Kidney epithelial cell (primary cell): Measurements from ENCODE around the gene NMUR1. TPM values are rescaled to one million over a fixed set of nuclear protein-coding genes. Genes with fewer than 3 reads are reported as not detected.
A peak's percentile ranks its signal among the peaks of the same experiment; 100 is the strongest.

Source experiments
- DNase-seq: peaks from one replicate; pipeline ENCODE4 v3.0.0-alpha.2; 2010; ENCODE audit warnings: low read depth
- H3K27me3 ChIP-seq: 2 replicates; pipeline ENCODE4 v1.6.0; 2011; ENCODE audit warnings: low read length; ENCODE audit not compliant: control insufficient read depth, insufficient read depth
- H3K36me3 ChIP-seq: 2 replicates; pipeline ENCODE4 v1.5.1; 2011; ENCODE audit warnings: low read length; ENCODE audit not compliant: control insufficient read depth, insufficient read depth
- H3K4me3 ChIP-seq: 2 replicates; pipeline ENCODE4 v1.5.1; 2011; ENCODE audit warnings: low read depth, mild to moderate bottlenecking, control low read depth, low read length
- total RNA-seq: library from RNA; depleted of rRNA; stranded (reverse); fragments of >200 nt; gene quantifications from 2 replicates; pipeline ENCODE4 v1.2.3, GENCODE V29; 2015
- TF ChIP-seq, protein P1 (sequence below): IDR thresholded peaks from 2 replicates; pipeline ENCODE4 v1.5.1; 2011; ENCODE audit warnings: mild to moderate bottlenecking, moderate library complexity, low read length, control low read depth, inconsistent platforms; ENCODE audit not compliant: insufficient read depth, poor library complexity, severe bottlenecking

Gene NMUR1
- total RNA-seq, 1 donor from 2014 or later: not detected

DNA sequence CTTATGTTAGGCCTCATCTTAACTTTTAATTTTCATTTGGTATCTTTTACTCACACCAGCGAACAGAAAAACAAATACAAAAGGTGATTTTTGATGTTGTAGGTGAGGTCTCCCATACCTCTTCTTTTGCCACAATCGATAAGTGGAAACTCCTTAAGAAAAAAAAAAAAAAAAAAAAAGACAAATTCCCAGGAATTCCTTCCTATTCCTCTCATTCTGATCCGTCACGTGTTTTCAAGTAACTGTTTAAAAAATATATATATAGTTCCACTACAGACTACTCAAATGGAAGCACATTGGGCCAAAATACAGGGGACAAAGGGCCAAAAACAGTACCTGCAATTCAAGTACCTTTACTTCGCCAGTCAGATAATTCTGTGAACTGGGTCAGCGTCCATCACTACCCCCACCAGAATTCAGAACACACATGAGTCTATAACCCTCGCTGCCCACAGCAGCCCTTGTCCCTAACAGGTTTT, 16.5 kb downstream of the NMUR1 start:
- TF ChIP-seq, protein P1, sequence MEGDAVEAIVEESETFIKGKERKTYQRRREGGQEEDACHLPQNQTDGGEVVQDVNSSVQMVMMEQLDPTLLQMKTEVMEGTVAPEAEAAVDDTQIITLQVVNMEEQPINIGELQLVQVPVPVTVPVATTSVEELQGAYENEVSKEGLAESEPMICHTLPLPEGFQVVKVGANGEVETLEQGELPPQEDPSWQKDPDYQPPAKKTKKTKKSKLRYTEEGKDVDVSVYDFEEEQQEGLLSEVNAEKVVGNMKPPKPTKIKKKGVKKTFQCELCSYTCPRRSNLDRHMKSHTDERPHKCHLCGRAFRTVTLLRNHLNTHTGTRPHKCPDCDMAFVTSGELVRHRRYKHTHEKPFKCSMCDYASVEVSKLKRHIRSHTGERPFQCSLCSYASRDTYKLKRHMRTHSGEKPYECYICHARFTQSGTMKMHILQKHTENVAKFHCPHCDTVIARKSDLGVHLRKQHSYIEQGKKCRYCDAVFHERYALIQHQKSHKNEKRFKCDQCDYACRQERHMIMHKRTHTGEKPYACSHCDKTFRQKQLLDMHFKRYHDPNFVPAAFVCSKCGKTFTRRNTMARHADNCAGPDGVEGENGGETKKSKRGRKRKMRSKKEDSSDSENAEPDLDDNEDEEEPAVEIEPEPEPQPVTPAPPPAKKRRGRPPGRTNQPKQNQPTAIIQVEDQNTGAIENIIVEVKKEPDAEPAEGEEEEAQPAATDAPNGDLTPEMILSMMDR: no peak
- no peak for DNase-seq
- peak overlapping the region; percentile 59 for H3K4me3 ChIP-seq
- H3K27me3 ChIP-seq: no peaks in the 10 kb centered on the region
- H3K36me3 ChIP-seq: no peaks in the 10 kb centered on the region

DNA sequence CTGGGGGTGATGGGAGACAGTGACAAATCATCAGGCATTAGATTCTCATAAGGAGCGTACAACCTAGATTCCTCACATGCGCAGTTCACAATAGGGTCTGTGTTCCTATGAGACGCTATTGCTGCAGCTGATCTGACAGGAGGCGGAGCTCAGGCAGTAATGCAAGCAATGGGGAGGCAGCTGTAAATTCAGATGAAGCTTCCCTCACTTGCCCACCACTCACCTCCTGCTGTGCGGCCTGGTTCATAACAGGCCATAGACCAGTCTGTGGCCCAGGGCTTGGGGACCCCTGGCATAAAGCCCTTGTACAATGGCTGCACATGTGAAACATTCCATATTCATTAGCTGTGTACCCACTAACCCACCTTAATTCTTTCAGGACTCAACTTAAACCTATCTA, 18.0 kb downstream of the NMUR1 start:
- DNase-seq: no peak
- H3K27me3 ChIP-seq: no peaks in the 10 kb centered on the region
- TF ChIP-seq, protein P1: no peak
- H3K36me3 ChIP-seq: no peaks in the 10 kb centered on the region
- no peak overlapping the region for H3K4me3 ChIP-seq

DNA sequence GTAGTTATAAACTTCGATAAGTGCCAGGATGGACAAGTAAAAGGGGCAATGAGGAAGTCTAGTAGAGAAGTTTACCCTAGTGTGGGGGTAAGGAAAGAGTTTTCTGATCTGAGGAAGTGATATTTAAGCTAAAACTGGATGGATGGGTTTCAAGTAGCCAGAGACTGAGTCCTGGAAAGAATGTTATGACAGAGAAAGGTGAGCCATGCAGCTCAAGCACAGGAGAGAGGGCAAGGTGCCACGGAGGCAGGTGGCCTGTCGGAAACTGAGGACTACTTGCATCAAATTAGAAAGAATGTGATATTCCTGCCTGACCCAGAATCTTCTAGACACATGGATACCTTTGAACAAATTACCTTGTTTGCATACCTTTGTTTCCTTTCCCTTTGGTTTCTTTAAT, 26.5 kb downstream of the NMUR1 start:
- DNase-seq: no peak
- Histone ChIP-seq H3K27me3 (no peaks in the 10 kb centered on the region), H3K4me3 (no peak overlapping the region), H3K36me3 (no peaks in the 10 kb centered on the region)
- TF ChIP-seq, protein P1: no peak

DNA sequence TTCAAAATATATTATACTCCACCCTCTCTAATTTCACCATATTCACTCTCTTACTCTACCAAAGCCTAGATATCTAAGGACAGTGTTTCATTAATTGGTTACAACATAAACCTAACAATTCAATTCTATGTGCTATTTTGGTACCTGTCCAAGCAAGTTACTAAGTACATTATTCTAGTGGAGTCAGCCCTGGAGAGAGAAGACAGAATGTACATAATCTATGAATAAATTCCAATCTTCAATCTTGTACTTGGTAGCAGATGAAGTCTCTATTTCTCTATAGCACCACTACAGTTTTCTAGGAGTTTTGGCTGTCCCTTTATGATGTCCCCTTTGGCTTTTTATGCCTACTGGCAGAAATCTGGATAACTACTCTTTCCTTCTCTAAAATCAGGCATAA, 27.6 kb downstream of the NMUR1 start:
- no peak overlapping the region for H3K4me3 ChIP-seq
- TF ChIP-seq, protein P1: no peak
- no peaks in the 10 kb centered on the region for H3K36me3 ChIP-seq
- H3K27me3 ChIP-seq: no peaks in the 10 kb centered on the region
- no peak for DNase-seq

DNA sequence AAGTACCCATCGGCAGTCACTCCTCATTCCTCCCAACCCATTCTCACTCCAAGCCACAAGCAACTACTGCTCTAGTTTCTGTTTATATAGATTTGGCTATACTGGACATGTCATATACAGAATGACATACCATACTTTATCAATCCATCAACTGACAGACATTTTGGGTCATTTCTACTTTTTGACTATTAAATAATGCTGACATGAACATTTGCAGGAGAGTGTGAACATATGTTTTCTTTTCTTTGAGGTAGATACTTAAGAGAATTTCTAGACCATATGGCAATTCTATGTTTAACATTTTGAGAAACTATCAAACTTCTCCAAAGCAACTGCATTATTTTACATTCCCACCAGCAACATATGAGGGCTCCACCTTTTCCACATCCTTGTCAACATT, 32.6 kb downstream of the NMUR1 start:
- no peaks in the 10 kb centered on the region for H3K36me3 ChIP-seq
- TF ChIP-seq, protein P1: no peak
- H3K27me3 ChIP-seq: no peaks in the 10 kb centered on the region
- DNase-seq: no peak
- no peak overlapping the region for H3K4me3 ChIP-seq

DNA sequence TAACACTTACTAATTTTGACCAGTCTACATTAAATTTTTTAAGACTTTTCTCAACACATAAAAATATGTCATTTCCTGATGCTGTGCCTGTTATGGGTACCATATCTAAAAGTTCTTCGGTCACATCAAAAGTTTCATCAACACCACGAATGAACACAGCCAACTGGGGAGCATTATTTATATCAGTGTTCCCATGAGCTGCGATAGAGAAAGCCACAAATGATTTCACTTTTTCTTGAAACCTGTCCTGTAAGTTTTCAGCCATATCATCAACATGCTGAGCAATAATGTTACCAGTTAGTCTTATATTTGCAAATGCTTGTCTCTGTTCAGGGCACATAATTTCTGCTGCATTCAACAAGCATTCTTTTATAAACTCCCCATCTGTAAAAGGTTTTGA, 35.6 kb downstream of the NMUR1 start:
- TF ChIP-seq, protein P1: no peak
- Histone ChIP-seq H3K4me3 (no peak overlapping the region), H3K36me3 (no peaks in the 10 kb centered on the region), H3K27me3 (no peaks in the 10 kb centered on the region)
- no peak for DNase-seq
